Measurements from ENCODE around the gene SLC29A2.

SLC29A2 gene

DNA sequence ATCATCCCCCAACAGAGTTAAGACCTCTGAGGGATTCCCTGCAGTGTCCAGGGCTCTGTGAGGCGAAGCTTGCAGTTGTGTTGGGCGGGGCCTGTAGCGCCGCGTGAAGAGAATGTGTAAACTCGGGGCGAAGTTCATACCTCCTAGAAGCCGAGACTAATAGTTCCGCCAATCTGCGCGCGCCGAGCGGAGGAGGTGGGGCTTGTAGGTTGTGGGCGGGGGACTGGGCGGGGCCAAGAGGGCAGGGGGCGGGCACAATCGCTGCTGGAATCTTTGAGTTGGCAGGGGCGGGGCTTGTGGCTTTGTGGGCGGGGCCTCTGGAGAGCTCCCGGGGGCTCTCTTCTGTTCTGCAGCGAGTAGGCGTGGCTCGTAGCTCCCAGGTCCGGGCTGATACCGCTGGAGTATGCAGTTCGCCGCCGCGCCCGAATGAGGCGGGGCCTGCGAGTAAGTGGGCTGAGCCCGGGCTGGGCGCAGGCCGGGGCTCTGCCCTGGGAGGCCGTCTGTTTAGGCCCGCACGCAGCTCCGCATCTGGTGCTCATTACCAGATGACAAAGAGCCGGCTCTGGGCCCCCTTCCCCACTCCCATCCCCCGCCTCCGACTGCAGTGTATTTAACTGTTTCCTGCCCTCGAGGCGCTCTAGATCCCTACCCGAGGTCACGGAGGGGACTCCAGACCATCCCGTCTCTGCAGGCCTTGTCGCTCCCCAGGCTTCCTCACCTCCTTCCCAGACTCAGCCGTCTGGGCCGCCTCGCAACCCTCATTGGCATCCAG is 58.8 kb downstream of the SLC29A2 start:
- ChIA-PET CTCF (interaction anchor here (0.6 to 3.9 kb wide), 14 partner anchors 9 to 115 kb away, joined by 3 to 31 read pairs (median 5); partner anchors contain the start of genes B4GAT1, RIN1 and YIF1A), POLR2A (interaction anchor here (0.6 to 3.2 kb wide), 8 partner anchors 10 to 365 kb away, joined by 3 to 36 read pairs (median 4); partner anchors contain the start of genes B4GAT1, BRMS1, RBM4B and SLC29A2)
- no peak for TF ChIP-seq ZNF384 (IDR thresholded peaks at IDR 0.05)
- TF ChIP-seq L3MBTL2 (conservative IDR thresholded peaks at IDR 0.05): no peak; the same call in 1 of the 2 replicates
- TF ChIP-seq FOXK2 (IDR thresholded peaks at IDR 0.05): no peak
- no peak for TF ChIP-seq LEF1 (IDR thresholded peaks at IDR 0.05; ENCODE audit: borderline replicate concordance)
- no peak for TF ChIP-seq HDGF (IDR thresholded peaks at IDR 0.05; ENCODE audit: borderline replicate concordance)
- TF ChIP-seq BHLHE40 (IDR thresholded peaks at IDR 0.05; ENCODE audit: borderline replicate concordance): no peak
- no peak for TF ChIP-seq SUZ12 (IDR thresholded peaks at IDR 0.05)
- TF ChIP-seq ARNT (IDR thresholded peaks at IDR 0.05): no peak
- no peak for TF ChIP-seq ELF4 (IDR thresholded peaks at IDR 0.05)
- no peak for TF ChIP-seq FOXA1 (IDR thresholded peaks at IDR 0.05)
- TF ChIP-seq, protein P1, sequence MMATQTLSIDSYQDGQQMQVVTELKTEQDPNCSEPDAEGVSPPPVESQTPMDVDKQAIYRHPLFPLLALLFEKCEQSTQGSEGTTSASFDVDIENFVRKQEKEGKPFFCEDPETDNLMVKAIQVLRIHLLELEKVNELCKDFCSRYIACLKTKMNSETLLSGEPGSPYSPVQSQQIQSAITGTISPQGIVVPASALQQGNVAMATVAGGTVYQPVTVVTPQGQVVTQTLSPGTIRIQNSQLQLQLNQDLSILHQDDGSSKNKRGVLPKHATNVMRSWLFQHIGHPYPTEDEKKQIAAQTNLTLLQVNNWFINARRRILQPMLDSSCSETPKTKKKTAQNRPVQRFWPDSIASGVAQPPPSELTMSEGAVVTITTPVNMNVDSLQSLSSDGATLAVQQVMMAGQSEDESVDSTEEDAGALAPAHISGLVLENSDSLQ (IDR thresholded peaks at IDR 0.05): no peak
- TF ChIP-seq NFRKB (IDR thresholded peaks at IDR 0.05): no peak
- TF ChIP-seq CTBP1 (IDR thresholded peaks at IDR 0.05; ENCODE audit: borderline replicate concordance): no peak
- TF ChIP-seq TARDBP (IDR thresholded peaks at IDR 0.05): no peak
- TF ChIP-seq FOXM1 (IDR thresholded peaks at IDR 0.05; ENCODE audit: borderline replicate concordance): no peak
- no peak for TF ChIP-seq SP1 (IDR thresholded peaks at IDR 0.05)
- peak; percentile 99 for DNase-seq (ENCODE audit: extremely low spot score)

Data from HEK293T (cell line).